ENCODE data around the gene SPAG16. TPM values are rescaled to one million over a fixed set of nuclear protein-coding genes. Genes with fewer than 3 reads are reported as not detected.
"Not testable (repeated sequence)": the region's sequence is repeated elsewhere in the genome, so short reads cannot be mapped to it uniquely, and the experiment has no call there.

Gene SPAG16
- total RNA-seq, 1 experiment from 2014 or later, result 38.4 TPM

GRCh38 chr2:213847316-213847715 is 563.1 kb downstream of the SPAG16 start:
- in situ Hi-C loops (cut with HindIII; ENCODE audit: low pct_unique_long_range_greater_than_20kb, low sequenced_read_pairs), result no loop called here
- no peak for DNase-seq (ENCODE audit: low read depth)

GRCh38 chr2:213848631-213849030 is 564.4 kb downstream of the SPAG16 start:
- DNase-seq (ENCODE audit: low read depth), result no peak

GRCh38 chr2:213861638-213862037 is 577.4 kb downstream of the SPAG16 start:
- peak; percentile 1 for DNase-seq (ENCODE audit: low read depth)
- in situ Hi-C loops (cut with HindIII; ENCODE audit: low pct_unique_long_range_greater_than_20kb, low sequenced_read_pairs), result no loop called here

More at GRCh38 chr2:213848631-213849030, 564.4 kb downstream of the SPAG16 start:
- in situ Hi-C loops (cut with HindIII; ENCODE audit: low pct_unique_long_range_greater_than_20kb, low sequenced_read_pairs), result no loop called here

- in situ Hi-C loops (cut with HindIII; ENCODE audit: low pct_unique_long_range_greater_than_20kb, low sequenced_read_pairs), result no loop called here
- peak; percentile 10 for DNase-seq (ENCODE audit: low read depth)
Measured at GRCh38 chr2:213862407-213863076, 578.3 kb downstream of the SPAG16 start.

GRCh38 chr2:213863541-213863940 is 579.3 kb downstream of the SPAG16 start:
- in situ Hi-C loops (cut with HindIII; ENCODE audit: low pct_unique_long_range_greater_than_20kb, low sequenced_read_pairs), result no loop called here
- DNase-seq (ENCODE audit: low read depth), result no peak

GRCh38 chr2:213868526-213868925 is 584.3 kb downstream of the SPAG16 start:
- DNase-seq (ENCODE audit: low read depth), result no peak
- in situ Hi-C loops (cut with HindIII; ENCODE audit: low pct_unique_long_range_greater_than_20kb, low sequenced_read_pairs), result no loop called here

- no peak for DNase-seq (ENCODE audit: low read depth)
- in situ Hi-C loops (cut with HindIII; ENCODE audit: low pct_unique_long_range_greater_than_20kb, low sequenced_read_pairs), result no loop called here
Measured at GRCh38 chr2:213885485-213885884, 601.2 kb downstream of the SPAG16 start.

GRCh38 chr2:213914510-213914909 is 630.2 kb downstream of the SPAG16 start:
- DNase-seq (ENCODE audit: low read depth), result no peak
- in situ Hi-C loops (cut with HindIII; ENCODE audit: low pct_unique_long_range_greater_than_20kb, low sequenced_read_pairs), result no loop called here

GRCh38 chr2:213920014-213920413 is 635.8 kb downstream of the SPAG16 start:
- DNase-seq (ENCODE audit: low read depth), result no peak
- in situ Hi-C loops (cut with HindIII; ENCODE audit: low pct_unique_long_range_greater_than_20kb, low sequenced_read_pairs), result no loop called here

- in situ Hi-C loops (cut with HindIII; ENCODE audit: low pct_unique_long_range_greater_than_20kb, low sequenced_read_pairs), result no loop called here
- DNase-seq (ENCODE audit: low read depth), result no peak
Measured at GRCh38 chr2:213923543-213923942, 639.3 kb downstream of the SPAG16 start.

- in situ Hi-C loops (cut with HindIII; ENCODE audit: low pct_unique_long_range_greater_than_20kb, low sequenced_read_pairs), result no loop called here
- no peak for DNase-seq (ENCODE audit: low read depth)
Measured at GRCh38 chr2:213934560-213934959, 650.3 kb downstream of the SPAG16 start.

GRCh38 chr2:213958086-213958485 is 673.8 kb downstream of the SPAG16 start:
- in situ Hi-C loops (cut with HindIII; ENCODE audit: low pct_unique_long_range_greater_than_20kb, low sequenced_read_pairs), result no loop called here
- no peak for DNase-seq (ENCODE audit: low read depth)

- in situ Hi-C loops (cut with HindIII; ENCODE audit: low pct_unique_long_range_greater_than_20kb, low sequenced_read_pairs), result no loop called here
- DNase-seq (ENCODE audit: low read depth), result no peak
Measured at GRCh38 chr2:213959589-213959988, 675.3 kb downstream of the SPAG16 start.

- no peak for DNase-seq (ENCODE audit: low read depth)
- in situ Hi-C loops (cut with HindIII; ENCODE audit: low pct_unique_long_range_greater_than_20kb, low sequenced_read_pairs), result no loop called here
Measured at GRCh38 chr2:213971536-213971935, 687.3 kb downstream of the SPAG16 start.

- in situ Hi-C loops (cut with HindIII; ENCODE audit: low pct_unique_long_range_greater_than_20kb, low sequenced_read_pairs), result no loop called here
- DNase-seq (ENCODE audit: low read depth), result no peak
Measured at GRCh38 chr2:213980883-213981282, 696.6 kb downstream of the SPAG16 start.

GRCh38 chr2:213989207-213989606 is 704.9 kb downstream of the SPAG16 start:
- in situ Hi-C loops (cut with HindIII; ENCODE audit: low pct_unique_long_range_greater_than_20kb, low sequenced_read_pairs), result no loop called here
- DNase-seq (ENCODE audit: low read depth), result no peak

GRCh38 chr2:213991453-213992108 is 707.3 kb downstream of the SPAG16 start:
- in situ Hi-C loops (cut with HindIII; ENCODE audit: low pct_unique_long_range_greater_than_20kb, low sequenced_read_pairs), result no loop called here
- DNase-seq (ENCODE audit: low read depth), result no peak

- DNase-seq (ENCODE audit: low read depth), result peak; percentile 66
- in situ Hi-C loops (cut with HindIII; ENCODE audit: low pct_unique_long_range_greater_than_20kb, low sequenced_read_pairs), result no loop called here
Measured at GRCh38 chr2:213995400-213996105, 711.3 kb downstream of the SPAG16 start.

GRCh38 chr2:213998976-213999375 is 714.7 kb downstream of the SPAG16 start:
- DNase-seq (ENCODE audit: low read depth); in situ Hi-C loops (cut with HindIII; ENCODE audit: low pct_unique_long_range_greater_than_20kb, low sequenced_read_pairs): not testable (repeated sequence)
